Tibial nerve (tissue), 4 donors: ENCODE measurements around the gene PPIA. TPM values are rescaled to one million over a fixed set of nuclear protein-coding genes. Genes with fewer than 3 reads are reported as not detected.

Source experiments
- DNase-seq, 2 donors: peaks; one replicate each; pipeline ENCODE4 v3.0.0-alpha.2; 2019; ENCODE audit warnings: low spot score in 2 of 2
- H3K27ac ChIP-seq, 4 donors: fragments of 200-600 bp; sonication (generic) in 3 of 4; one replicate each; pipeline ENCODE4 v1.5.1; 2017 to 2019; ENCODE audit warnings: mild to moderate bottlenecking in 1 of 4
- H3K27me3 ChIP-seq, 2 donors: fragments of 200-600 bp; sonication (generic) in 1 of 2; one replicate each; pipeline versions ENCODE4 v1.5.1 to v1.6.0; 2017 to 2019
- H3K36me3 ChIP-seq, 3 donors: fragments of 200-600 bp; sonication (generic); one replicate each; pipeline ENCODE4 v1.5.1; 2018 to 2019
- H3K4me1 ChIP-seq, 4 donors: fragments of 200-600 bp; sonication (generic) in 3 of 4; one replicate each; pipeline ENCODE4 v1.5.1; 2017 to 2019
- H3K4me3 ChIP-seq, 4 donors: fragments of 200-600 bp; sonication (generic) in 3 of 4; one replicate each; pipeline ENCODE4 v1.5.1; 2017 to 2019; ENCODE audit warnings: mild to moderate bottlenecking in 1 of 4, moderate library complexity in 1 of 4
- H3K9me3 ChIP-seq, 4 donors: fragments of 200-600 bp; sonication (generic) in 3 of 4; one replicate each; pipeline ENCODE4 v1.5.1; 2017 to 2019
- EP300 ChIP-seq, 2 donors: sonication (generic); formaldehyde crosslinking; IDR thresholded peaks; one replicate each; pipeline ENCODE4 v1.6.1; 2017; ENCODE audit warnings: antibody characterized with exemption in 2 of 2, mild to moderate bottlenecking in 1 of 2
- POLR2A ChIP-seq, 2 donors: fragments of 450-650 bp; IDR thresholded peaks; one replicate each; pipeline ENCODE4 v1.6.1; 2017; ENCODE audit warnings: antibody characterized with exemption in 2 of 2, mild to moderate bottlenecking in 2 of 2, moderate library complexity in 2 of 2
- WGBS, 2 donors: methylation state at CpG; one replicate each; pipeline ENCODE4 v1.1.5; 2018; 5-methylcytosine and 5-hydroxymethylcytosine counted together
- total RNA-seq, 4 donors: library from RNA; depleted of rRNA; stranded (reverse); fragments of >200 nt; gene quantifications; one replicate each; pipeline ENCODE4 v1.1.0, GENCODE V29; 2016
- TF ChIP-seq, protein P1 (sequence below), 5 experiments: fragments of 200-600 bp in 3 of 5; fragments of 450-650 bp in 2 of 5; sonication (generic) in 3 of 5; IDR thresholded peaks; one replicate each; pipeline ENCODE4 v1.5.1; 2016 to 2019; ENCODE audit warnings: antibody characterized with exemption in 5 of 5, mild to moderate bottlenecking in 3 of 5, moderate library complexity in 2 of 5

Gene PPIA
- total RNA-seq, 4 donors from 2014 or later = 803 to 1,127 (median 967) TPM

DNA sequence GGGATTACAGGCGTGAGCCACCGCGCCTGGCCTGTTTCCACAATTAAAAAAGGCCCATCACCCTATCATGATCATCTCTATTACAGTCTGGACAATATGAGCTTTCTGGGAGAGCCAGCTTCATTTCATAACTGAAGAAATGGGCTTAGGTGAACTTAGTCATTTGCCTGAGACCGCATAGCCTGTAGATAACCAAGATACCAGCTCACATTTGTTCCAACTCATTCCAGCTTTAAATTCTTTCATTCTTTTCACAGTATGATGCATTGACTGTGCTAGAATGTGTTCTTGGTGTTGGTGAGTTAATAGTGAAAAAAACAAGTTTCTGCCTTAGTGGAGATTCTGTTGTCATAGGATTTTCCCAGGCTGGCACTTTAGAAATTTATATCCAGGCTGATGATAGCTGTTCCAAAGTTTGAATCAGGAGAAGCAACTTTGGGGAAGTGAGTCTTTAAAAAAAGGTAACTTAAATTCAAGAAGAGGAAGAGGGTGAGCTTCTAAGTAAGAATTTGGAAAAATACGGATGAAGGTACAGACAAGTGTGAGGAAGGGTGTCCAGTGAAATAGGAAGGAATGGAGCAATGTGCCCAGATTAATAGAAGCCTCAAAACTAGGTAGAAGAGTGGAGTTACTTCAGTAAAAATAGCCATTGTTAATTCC, 53.5 kb downstream of the PPIA start:
- Histone ChIP-seq H3K36me3 (no peaks in the 10 kb centered on the region), H3K4me3 (no peak overlapping the region), H3K27me3 (no peaks in the 10 kb centered on the region), H3K27ac (no peak overlapping the region), H3K9me3 (no peaks in the 10 kb centered on the region), H3K4me1 (peaks cover 0 to 33% (median 13%) of the 10 kb centered on the region in 4 donors)
- TF ChIP-seq EP300 (IDR thresholded peaks at IDR 0.05) (no peak), POLR2A (IDR thresholded peaks at IDR 0.05) (no peak)
- TF ChIP-seq, protein P1, sequence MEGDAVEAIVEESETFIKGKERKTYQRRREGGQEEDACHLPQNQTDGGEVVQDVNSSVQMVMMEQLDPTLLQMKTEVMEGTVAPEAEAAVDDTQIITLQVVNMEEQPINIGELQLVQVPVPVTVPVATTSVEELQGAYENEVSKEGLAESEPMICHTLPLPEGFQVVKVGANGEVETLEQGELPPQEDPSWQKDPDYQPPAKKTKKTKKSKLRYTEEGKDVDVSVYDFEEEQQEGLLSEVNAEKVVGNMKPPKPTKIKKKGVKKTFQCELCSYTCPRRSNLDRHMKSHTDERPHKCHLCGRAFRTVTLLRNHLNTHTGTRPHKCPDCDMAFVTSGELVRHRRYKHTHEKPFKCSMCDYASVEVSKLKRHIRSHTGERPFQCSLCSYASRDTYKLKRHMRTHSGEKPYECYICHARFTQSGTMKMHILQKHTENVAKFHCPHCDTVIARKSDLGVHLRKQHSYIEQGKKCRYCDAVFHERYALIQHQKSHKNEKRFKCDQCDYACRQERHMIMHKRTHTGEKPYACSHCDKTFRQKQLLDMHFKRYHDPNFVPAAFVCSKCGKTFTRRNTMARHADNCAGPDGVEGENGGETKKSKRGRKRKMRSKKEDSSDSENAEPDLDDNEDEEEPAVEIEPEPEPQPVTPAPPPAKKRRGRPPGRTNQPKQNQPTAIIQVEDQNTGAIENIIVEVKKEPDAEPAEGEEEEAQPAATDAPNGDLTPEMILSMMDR (IDR thresholded peaks at IDR 0.05) = no peak
- 82 to 86% methylated on average over 5 of the region's 5 CpGs for WGBS, 2 donors
- DNase-seq = no peak

DNA sequence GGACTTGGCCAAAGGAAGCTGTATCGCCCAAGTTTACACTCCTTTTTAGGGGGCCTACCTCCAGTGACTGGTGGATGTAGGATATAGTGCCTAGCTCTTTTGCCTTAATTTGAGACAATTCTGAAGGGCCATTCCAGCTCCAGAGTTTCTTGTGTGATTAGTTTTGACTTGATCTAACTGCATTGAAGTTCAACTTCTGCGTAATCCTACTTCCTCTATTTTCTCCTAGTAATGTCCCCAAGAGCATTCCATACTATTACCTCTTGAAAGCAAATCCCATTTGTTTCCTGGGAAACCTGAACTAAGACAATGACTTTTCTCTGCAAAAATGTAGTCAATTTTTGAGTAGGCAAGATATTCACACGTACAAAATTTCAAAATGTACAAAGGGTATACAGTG, 56.1 kb downstream of the PPIA start:
- TF ChIP-seq, protein P1 (IDR thresholded peaks at IDR 0.05) = no peak
- TF ChIP-seq POLR2A (IDR thresholded peaks at IDR 0.05) (no peak), EP300 (IDR thresholded peaks at IDR 0.05) (no peak)
- no peaks in the 10 kb centered on the region for H3K36me3 ChIP-seq
- H3K27ac ChIP-seq = no peak overlapping the region
- H3K9me3 ChIP-seq = no peaks in the 10 kb centered on the region
- H3K27me3 ChIP-seq = no peaks in the 10 kb centered on the region
- no peak for DNase-seq
- peaks cover 0 to 20% (median 4%) of the 10 kb centered on the region in 4 donors for H3K4me1 ChIP-seq
- no peak overlapping the region for H3K4me3 ChIP-seq
- WGBS, 2 donors = 77 to 78% methylated on average over 3 of the region's 3 CpGs

Other genes with a start within 250 kb of the PPIA start
- gene DDX56, start 222.8 kb upstream of the PPIA start, total RNA-seq = 10 to 100 TPM; 42.4 to 59.1 (median 56.5) TPM
- gene TMED4, start 214.4 kb upstream of the PPIA start, total RNA-seq = 100 to 1,000 TPM; 132 to 232 (median 218) TPM
- gene OGDH, start 190.1 kb upstream of the PPIA start, total RNA-seq = 10 to 100 TPM; 66.8 to 76.5 (median 70.1) TPM
- gene ZMIZ2, start 47.8 kb upstream of the PPIA start, total RNA-seq = 10 to 100 TPM; 24.7 to 48.9 (median 32.7) TPM
- gene H2AZ2, start 51.4 kb downstream of the PPIA start, total RNA-seq = 100 to 1,000 TPM in 3 of 4 donors, 10 to 100 TPM in 1; 97.5 to 136 (median 126) TPM
- 10 to 100 TPM; 20.0 to 26.4 (median 23.3) TPM for gene PURB, start 88.8 kb downstream of the PPIA start, total RNA-seq
- 10 to 100 TPM in 1 of 4 donors, 1 to 10 TPM in 2, under 1 TPM in 1; 0.84 to 10.5 (median 3.3) TPM for gene MYO1G, start 182.3 kb downstream of the PPIA start, total RNA-seq
- gene CCM2, start 203.5 kb downstream of the PPIA start, total RNA-seq = 10 to 100 TPM; 41.1 to 46.3 (median 44.0) TPM